ENCODE measurements around the gene TMEM63B. TPM values are rescaled to one million over a fixed set of nuclear protein-coding genes. Genes with fewer than 3 reads are reported as not detected.

The TMEM63B gene
- total RNA-seq, 1 experiment from 2014 or later = 45.0 TPM

DNA sequence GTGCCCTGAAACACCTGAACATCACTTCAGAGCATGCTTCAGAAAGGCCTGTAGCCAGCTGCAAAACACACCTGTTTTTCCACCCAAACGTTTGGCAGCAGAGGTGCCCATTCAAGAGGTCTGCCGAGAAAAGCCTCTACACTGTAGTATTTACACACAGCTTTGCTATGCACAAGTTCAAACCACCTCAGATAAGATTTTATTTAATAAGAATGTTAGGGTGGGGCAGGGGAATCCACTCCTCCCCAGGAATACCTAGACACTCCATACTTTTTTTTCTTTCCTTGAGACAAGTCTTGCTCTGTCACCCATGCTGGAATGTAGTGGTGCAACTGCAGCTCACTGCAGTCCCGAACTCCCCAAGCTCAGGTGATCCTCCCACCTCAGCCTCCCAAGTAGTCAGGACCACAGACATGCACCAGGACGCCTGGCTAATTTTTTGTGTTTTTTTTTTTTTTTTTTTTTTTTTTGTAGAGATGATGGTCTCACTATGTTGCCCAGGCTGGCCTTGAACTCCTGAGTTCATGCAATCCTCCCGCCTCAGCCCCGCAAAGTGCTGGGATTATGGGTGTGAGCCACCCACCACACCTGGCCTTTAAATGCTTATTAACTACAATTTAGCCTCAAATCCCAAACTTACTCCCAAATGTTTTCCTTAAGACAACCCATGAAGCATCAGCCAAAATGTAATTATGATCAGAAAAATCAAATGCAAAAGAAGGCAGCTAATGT, 9.8 kb upstream of the TMEM63B start:
- peak; percentile 77 for DNase-seq (ENCODE audit: low read depth)

DNA sequence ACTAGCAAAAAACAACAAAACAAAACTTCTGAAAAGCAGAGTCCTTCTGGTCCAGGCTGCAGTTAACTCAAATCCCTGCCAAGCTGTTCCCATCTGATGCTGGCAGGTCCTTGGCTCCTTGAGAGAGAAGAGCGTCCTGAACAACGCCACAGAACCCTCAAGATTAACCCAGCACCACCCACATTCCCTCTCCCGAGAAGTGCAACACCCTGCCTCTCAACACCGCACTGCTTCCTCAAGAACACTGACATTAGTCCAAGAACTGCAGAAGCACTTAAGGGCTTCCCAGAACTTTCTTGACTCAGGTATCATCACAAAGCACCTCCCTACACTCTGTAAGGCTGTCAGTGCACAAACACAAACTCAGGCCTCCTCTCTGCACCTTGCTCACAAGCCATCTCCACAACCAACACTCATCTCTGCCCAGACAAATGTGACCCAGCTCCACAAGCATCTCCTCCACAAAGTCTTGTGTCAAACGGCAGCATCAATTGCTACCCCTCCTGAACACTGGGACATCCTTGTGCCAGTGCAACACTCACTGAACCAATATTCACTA, 7.6 kb upstream of the TMEM63B start:
- DNase-seq (ENCODE audit: low read depth) = no peak

DNA sequence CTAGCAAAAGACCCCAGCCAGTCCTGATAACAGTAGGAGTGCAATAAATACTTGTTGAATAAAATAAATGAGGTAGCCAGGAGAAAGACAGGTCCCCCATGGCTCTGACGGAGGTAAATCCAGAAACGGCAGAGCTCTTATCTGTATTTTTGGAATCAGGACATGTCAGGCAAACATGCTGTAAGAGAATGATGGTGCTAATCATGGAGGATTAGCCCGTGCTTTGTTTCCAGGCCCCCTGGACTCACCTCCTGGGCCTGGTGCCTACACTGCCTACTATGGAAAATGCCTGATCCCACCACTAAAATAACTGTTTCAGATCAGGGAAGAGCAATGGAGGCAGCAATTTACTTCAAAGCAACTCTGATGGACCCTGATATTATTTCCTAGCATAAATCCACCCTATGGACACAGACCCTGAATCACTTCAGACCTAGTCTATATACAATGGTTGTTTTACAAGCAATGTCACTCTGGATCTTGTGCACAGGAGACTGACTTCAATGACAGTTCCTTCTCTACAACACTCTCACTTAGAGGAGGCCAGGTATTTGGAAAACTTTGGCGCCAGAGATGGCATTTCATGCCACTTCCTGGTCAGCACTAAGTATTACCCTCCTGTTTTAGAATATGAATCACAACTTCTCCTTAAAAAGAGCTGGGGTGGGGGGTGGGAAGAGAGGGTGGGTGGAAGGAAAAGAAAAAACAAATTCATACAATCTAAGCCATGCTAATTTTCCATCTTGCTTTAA, 6.5 kb upstream of the TMEM63B start:
- DNase-seq (ENCODE audit: low read depth) = peak; percentile 42

DNA sequence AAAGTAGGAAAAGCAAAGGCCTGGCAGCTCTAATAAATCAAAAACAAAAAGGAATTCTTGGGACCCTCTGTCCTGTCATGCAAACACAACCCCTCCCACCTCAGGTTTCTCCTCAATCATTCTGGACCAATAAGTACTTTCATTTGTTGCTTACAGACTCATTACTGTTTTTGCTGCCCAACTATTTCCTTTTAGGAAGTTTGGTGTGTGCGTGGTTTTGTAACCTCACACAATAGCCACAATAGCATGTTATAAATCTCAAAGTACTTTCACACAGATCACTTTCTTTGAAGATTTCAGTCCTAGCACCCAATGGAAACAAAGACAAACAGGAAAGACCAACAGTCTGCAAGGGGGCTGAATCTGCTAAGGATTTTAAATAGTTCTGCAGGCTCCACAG, 4.6 kb upstream of the TMEM63B start:
- peak; percentile 66 for DNase-seq (ENCODE audit: low read depth)

DNA sequence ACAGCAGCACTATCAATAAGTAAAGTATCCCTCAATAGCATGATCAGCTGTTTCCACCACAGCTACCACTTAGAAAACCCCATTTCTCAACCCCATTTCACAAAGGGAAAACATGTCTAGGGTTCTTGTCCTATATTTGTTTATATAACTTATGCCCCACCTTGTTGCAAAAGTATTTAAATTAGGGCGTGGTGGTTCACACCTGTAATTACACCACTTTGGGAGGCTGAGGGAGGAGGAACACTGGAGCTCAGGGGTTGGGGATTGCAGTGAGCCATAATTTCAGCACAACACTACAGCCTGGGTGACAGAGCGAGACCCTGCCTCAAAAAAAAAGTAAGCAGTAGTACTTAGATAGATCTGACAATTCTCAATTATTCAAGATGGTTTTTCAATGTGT, 3.8 kb upstream of the TMEM63B start:
- no peak for DNase-seq (ENCODE audit: low read depth)

DNA sequence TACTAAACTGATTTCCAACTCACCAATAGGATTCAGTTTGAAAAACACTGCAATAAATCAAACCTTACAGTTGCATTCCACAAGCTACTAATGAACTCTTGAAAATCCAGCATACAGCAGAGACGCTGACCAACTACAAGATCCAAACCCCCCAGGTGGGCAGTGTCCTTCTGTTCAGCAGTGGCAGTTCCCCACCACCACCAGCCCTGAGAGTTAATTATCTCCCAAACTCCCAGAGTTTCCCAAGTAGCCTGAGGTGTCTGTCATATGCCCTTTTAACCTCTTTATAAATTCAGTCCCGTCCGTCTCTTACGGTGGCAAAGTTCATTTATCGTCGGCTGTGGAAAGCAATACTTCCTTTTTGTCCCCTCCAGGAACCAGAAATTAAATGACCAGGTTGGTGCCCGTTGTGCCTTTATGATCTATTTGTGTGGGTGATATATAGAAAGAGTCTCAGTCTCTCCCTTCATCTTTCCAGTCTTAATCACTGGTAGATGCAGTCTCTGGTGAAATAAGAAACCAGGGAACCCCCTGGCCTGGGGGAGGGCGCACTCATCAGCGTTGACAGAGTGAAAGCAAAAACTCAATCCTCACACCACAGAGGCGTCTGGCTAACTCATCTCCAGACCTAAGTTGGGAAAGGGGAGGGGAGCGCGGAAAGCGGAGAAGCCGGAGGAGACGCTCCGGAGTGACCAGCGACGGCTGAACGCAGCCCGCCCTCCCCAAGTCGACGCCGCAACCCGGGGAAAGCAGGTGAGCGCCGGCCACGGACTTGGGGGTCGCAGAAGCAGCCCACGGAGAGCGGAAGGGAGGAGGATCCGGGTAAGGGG, 819 bp upstream of the TMEM63B start:
- DNase-seq (ENCODE audit: low read depth) = peak; percentile 88

DNA sequence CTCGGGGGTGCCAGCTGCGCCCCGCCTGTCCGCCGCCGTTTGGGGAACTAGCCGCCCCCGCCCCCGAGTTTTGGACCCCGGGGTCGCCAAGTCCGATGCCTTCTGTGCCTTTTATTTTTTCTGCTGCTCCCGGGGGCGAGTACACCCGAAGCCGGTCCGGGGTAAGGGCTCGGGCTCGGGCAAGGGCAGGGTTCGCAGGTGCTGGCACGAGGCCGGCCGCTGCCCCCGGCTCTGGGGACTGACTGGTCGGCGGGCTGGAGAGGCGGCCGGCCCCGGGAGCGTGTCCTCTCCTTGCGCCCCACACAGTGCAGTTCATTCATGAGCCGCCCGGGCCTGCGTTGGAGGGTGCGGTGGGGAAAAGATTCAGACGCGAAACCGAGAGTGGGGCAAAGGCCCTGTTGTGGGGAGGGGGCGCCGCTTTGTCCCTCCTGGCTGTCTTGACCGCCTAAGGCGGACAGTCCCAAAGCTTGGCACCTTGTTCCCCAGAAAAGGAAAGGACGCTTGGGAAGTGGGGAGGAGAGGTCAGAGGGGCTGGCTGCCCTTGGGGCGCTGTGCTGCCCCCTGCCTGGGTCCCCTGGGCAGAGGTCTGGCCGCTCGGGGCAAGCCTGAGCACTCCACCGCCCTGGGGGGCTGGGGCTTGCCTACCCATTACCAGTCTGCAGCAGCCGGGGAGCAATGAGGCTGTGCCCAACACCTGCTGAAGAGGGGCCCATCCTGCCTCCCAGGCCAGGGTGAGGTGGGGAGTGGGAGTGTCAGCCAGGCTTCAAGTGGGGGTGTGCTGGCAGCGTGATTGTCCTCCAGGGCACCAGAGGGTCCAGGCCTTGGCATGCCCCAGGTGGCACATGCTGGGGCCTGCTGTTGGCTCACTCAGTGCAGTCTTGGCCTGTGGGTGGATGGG, 915 bp downstream of the TMEM63B start:
- DNase-seq (ENCODE audit: low read depth) = peak; percentile 54

DNA sequence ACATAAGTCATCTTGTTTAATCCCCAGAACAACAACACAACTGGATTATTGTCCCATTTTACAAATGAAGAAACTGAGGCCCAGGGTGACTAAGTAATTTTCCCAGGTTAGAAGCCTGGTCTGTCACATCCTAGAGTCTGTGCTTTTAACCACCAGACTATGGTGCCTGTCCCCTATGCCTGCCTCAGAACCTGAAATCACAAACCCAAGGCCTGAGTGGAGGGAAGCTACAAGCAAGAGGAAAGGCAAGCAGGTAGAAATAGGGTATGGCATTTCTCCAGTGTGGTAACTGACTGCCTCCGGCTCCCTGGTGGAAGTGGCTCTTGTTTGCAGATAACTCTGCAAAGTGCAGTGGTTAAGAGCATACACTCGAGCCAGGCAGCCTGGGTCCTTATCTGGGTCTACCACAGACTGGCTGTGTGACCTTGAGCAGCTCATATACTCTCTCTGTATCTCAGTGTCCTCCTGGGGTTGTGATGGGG, 2.5 kb downstream of the TMEM63B start:
- DNase-seq (ENCODE audit: low read depth) = no peak

DNA sequence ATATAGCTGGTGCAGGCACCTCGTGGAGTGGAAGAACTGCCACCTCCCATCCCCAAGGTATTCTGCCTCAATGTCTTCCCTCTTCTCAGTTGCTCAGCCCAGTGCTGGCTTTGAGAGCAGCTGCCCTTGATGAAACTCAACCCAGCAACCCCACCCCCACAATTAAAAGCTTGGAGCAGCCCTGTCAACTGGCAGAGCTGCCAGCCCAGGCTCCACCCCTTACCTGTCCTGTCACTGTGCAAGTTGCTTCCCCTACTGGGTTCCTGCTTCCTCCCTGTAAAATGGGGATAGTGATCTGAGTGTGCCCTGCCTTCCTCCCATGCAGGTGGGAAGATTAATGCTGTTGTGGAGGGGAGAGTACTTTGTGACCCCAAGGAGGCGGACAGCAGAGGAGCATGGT, 4.5 kb downstream of the TMEM63B start:
- no peak for DNase-seq (ENCODE audit: low read depth)

DNA sequence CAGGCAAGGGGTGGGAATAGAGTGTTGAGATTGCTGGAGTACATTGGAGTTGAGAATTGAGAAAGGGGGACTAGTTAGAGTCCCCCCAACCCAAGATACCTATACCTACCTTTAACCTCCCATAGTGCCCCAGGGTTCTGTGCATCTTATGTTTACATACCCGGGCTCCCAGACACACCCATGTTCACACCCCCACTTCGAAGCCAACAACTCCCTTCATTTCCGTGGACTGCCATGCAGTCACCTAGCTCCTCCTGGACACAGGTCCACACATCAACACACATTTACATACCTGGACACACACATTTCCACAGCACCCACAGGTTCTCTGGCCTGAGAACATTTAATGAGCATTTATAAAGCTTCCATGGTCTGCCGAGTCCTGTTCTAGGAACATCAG, 5.1 kb downstream of the TMEM63B start:
- DNase-seq (ENCODE audit: low read depth) = no peak

DNA sequence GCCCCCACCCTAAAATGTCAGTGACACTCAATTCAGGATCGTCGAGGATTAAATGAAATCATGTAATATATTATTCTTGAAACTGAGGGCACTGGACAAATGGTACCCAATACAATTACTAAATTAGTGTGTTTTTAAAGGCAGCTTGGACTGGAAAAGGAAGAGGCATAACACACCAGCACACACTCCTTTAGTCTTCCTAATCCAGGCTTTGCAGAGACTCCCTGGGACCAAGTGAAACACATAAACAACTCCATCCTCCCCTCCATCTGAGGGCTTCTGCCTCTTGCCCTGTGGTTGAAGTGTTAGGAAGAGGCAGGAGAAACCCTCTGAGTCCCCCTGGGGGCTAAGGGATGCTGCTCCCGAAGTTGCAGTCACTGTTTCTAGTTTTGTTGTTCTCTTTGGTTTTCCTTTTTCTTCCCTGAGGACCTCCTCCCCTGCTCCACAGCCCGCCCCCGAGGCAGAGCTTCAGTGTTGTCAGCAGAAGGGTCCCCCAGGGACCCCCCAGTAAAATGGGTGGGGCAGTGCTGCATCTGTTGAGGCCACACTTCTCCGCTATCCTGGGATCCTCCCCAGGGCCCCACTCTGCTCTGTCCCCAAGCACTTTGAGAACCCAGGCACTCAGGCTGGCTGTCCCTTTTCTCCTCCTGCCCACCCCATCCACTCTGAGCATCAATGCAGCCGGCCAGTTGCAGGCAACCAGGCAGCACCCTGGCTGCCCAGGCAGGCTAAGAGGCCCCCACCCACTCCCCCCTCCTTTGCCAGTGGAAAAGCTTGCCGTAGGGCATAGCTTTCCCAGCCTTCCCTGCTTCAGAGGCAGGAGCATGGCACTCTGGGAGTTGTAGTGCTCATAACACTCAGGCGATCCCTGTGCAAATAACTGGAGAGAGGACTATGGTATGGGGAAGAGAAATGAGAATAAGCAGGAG, 5.9 kb downstream of the TMEM63B start:
- DNase-seq (ENCODE audit: low read depth) = peak; percentile 53

DNA sequence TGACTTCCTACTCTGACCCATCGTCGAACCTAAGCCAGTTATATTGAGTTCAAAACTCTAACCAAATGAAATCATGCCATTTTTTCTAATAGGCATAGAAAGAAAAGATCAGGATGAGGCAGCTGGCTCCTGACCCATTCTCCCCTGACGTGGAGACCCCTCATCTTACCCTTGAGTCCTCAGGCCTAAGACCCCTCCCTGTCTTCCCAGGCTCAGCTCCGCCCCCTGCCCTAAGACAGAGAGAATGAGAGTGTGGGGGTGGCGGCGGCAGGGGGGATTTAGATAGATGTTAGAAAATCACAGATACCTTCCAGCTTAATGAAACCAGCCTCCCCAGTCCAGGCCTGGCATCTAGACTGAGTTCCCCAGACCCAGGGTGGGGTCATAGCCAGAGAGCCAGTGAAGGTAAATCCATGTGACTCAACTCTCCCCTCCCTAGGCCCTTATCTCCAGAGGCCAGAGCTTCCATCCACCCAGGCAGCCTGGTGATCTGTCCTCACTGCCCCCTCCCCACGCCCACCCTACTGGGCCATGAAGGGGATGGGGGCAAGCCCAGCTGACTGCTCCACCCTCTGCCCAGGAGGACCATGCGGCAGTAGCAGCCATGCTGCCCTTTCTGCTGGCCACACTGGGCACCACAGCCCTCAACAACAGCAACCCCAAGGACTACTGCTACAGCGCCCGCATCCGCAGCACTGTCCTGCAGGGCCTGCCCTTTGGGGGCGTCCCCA, 6.8 kb downstream of the TMEM63B start:
- DNase-seq (ENCODE audit: low read depth) = no peak

DNA sequence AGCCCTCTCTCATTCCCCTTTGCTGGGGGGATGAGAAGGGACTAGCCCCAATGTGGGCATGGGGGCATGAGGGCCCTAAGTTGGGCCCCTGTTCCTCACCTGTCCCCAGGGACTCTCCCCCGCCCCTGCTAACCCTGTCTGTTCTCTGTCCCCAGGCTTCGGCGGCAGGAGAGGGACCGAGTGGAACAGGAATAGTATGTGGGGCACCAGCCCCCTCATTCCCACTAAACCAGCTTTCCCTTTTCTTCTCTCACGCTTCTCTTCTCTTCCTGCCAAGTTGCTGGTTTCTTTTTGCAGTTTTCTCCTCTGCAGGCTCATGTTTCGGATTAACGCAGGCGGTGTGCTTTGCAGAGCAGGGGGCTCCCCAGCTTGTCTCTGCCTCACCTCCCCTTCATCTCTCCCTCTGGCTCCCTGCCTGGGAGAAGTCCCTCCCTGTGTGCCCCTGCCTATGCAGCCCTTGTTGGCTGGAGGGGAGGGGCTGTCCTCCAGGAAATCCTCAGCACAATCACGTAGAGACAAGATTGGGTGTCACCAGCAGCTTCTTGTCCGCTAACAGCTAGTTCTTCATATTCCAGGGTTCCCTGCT, 7.9 kb downstream of the TMEM63B start:
- DNase-seq (ENCODE audit: low read depth) = no peak

DNA sequence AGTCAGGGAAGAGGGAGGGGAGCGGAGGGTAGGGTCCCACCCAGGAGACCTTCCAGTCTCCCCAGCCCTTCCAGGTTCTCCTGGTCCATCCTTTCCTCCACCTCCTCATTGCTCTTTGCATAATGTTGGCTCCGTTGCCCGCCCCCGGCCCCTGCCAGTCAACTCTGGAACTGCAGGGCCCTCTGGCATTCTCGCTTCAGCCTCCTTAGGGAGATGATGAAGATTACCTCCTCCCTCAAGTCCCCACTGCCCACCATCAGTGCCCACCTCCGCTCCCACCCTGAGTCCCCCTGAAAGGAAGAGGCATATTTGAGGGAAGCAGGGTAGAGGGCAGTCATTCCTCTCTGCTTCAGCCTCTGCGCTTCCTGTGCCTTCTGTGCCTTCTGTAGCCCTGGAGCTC, 8.5 kb downstream of the TMEM63B start:
- no peak for DNase-seq (ENCODE audit: low read depth)

DNA sequence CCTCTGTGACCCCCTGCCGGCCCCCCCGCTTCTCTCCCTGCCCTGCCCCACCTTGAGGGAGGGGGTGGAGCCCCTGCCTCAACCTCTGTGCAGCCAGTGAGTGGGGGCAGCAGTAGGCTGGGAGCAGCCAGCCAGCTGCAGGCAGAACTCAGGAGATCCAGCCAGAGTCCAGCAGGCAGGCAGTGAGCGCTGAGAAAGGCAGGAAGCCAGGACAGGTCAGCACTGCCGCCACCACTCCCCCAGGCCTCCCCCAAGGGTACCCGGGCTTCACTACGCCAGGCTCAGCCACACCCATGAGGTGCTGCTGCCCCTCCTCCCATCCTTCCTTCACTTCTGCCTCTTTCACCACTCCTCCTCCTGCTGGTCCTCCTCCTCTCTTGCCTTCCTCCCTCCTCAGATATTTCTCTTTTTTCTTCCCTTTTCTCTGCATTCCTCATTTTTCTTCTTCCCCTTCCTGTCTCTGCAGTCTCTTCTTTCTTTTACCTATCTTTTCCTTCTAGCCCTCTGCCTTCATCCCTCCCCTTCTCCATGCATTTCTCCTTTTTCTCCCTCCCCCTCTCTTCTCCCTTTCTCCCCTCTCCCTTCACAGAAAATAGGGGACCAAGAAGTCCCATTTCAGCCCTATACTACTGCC, 11.5 kb downstream of the TMEM63B start:
- DNase-seq (ENCODE audit: low read depth) = no peak

DNA sequence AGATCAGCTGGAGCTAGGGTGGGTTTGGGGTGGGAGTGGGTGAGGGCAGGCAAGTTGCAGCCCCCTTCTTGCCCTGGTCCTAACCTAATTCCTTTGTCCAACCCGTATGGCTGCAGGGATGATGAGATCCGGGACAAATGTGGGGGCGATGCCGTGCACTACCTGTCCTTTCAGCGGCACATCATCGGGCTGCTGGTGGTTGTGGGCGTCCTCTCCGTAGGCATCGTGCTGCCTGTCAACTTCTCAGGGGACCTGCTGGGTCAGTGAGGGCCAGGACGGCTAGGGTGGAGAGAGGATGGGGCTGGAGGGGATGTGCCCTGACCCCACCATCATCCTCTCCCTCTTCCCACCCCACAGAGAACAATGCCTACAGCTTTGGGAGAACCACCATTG, 12.0 kb downstream of the TMEM63B start:
- no peak for DNase-seq (ENCODE audit: low read depth)

DNA sequence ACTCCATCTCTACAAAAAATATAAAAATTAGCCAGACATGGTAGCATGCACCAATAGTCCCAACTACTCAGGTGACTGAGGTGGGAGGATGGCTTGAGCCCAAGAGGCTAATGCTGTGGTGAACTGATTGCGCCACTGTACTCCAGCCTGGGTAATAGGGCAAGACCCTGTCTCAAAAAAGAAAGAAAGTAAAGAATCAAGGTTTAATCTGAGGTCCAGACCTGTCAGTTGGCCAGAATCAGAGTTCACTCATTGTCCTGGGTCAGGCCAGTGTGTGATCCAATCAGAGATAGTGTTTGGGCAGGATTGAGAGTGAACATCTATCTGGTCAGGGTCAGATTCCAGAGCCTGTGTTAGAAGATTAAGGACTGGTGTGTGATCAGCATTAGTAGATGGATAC, 15.5 kb downstream of the TMEM63B start:
- DNase-seq (ENCODE audit: low read depth) = no peak

DNA sequence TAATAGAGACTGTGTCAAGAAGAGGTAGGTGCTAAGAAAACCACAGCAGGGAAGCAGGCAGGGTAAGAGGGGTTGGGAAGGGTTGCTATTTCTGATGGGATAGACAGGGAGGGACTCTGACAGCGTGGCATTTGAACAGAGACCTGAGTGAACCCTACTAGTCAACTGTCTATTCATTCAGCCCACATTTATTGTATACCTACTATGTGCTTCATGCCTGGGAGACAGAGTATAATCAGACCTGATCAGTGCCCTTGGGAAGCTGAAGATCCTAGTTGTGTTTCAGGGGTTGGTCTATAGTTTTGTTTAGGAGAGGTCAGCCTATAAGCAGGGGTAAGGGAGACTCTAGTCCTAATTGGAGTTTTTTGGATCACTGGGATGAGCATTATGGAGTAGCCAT, 16.4 kb downstream of the TMEM63B start:
- no peak for DNase-seq (ENCODE audit: low read depth)

All from M059J (cell line).